Testis (tissue), 3 donors: ENCODE results near the gene CD164L2. TPM values are rescaled to one million over a fixed set of nuclear protein-coding genes. Genes with fewer than 3 reads are reported as not detected.
"Not testable (repeated sequence)": the region's sequence is repeated elsewhere in the genome, so short reads cannot be mapped to it uniquely, and the experiment has no call there.

ENCODE experiments used
- DNase-seq: peaks from one replicate; pipeline ENCODE4 v3.0.0-alpha.2; 2019
- H3K27ac ChIP-seq, 2 donors: fragments of 200-600 bp; sonication (generic); one replicate each; pipeline ENCODE4 v1.5.1; 2019
- H3K27me3 ChIP-seq: fragments of 200-600 bp; sonication (generic); one replicate; pipeline ENCODE4 v1.5.1; 2019
- H3K36me3 ChIP-seq: fragments of 200-600 bp; sonication (generic); one replicate; pipeline ENCODE4 v1.5.1; 2017; ENCODE audit warnings: low read depth; ENCODE audit errors: missing control alignments
- H3K4me1 ChIP-seq: fragments of 200-600 bp; sonication (generic); one replicate; pipeline ENCODE4 v1.5.1; 2019
- H3K4me3 ChIP-seq, 2 donors: fragments of 200-600 bp; sonication (generic); one replicate each; pipeline ENCODE4 v1.5.1; 2017 to 2019
- H3K9me3 ChIP-seq: fragments of 200-600 bp; sonication (generic); one replicate; pipeline ENCODE4 v1.5.1; 2017
- CTCF ChIP-seq, 3 experiments: fragments of 450-650 bp in 2 of 3; fragments of 200-600 bp in 1 of 3; sonication (generic) in 1 of 3; IDR thresholded peaks; one replicate each; pipeline ENCODE4 v1.5.1; 2016 to 2019; ENCODE audit warnings: antibody characterized with exemption in 3 of 3, mild to moderate bottlenecking in 2 of 3, moderate library complexity in 1 of 3
- POLR2A ChIP-seq: fragments of 450-650 bp; IDR thresholded peaks from one replicate; pipeline ENCODE4 v1.6.1; 2017; ENCODE audit warnings: antibody characterized with exemption, mild to moderate bottlenecking, moderate library complexity
- WGBS, 2 donors: methylation state at CpG; one replicate each; pipeline ENCODE4 v1.1.5; 2018; 5-methylcytosine and 5-hydroxymethylcytosine counted together
- intact Hi-C: fragments of 100-400 bp; cut with DNase I; formaldehyde crosslinking; loops from one replicate; pipeline ENCODE4 v1.15.1; 2023; ENCODE audit warnings: low total_unique reads
- polyA plus RNA-seq: library from polyadenylated mRNA; stranded (reverse); fragments of 350-450 nt; fragmentation: Illumina TruSeq; extraction: RNeasy Lipid Tissue Mini Kit (QIAGEN cat#74804); gene quantifications from one replicate; pipeline ENCODE4 v1.2.3, GENCODE V29; 2014; ENCODE audit warnings: low read depth, low replicate concordance; ENCODE audit not compliant: insufficient read depth
- total RNA-seq, 2 donors: library from RNA; depleted of rRNA; stranded (reverse); fragments of >200 nt; gene quantifications; one replicate each; pipeline ENCODE4 v1.2.3, GENCODE V29; 2016

CD164L2 gene
- total and polyA plus RNA-seq, 3 donors from 2014 or later = 0.24 to 1.5 (median 0.76) TPM

- WGBS, 2 donors = 80 to 82% methylated on average over 4 of the region's 4 CpGs
- Histone ChIP-seq H3K9me3 (no peaks in the 10 kb centered on the region), H3K27me3 (no peaks in the 10 kb centered on the region), H3K4me3 (no peak overlapping the region), H3K4me1 (peaks cover 10% of the 10 kb centered on the region), H3K27ac (no peak overlapping the region), H3K36me3 (no peaks in the 10 kb centered on the region)
- no peak for TF ChIP-seq CTCF (IDR thresholded peaks at IDR 0.05)
- DNase-seq = no peak
- intact Hi-C loops = loop anchor here (10.0 kb wide), 1 partner anchor 92 kb away; no protein-coding TSS in a partner anchor
Measured at GRCh38 chr1:27413004-27413403, 29.9 kb upstream of the CD164L2 start.

- 95 to 96% methylated on average over 4 of the region's 4 CpGs for WGBS, 2 donors
- no peak overlapping the region for H3K4me3 ChIP-seq
- H3K9me3 ChIP-seq = no peaks in the 10 kb centered on the region
- DNase-seq = no peak
- no peaks in the 10 kb centered on the region for H3K27me3 ChIP-seq
- H3K36me3 ChIP-seq = no peaks in the 10 kb centered on the region
- intact Hi-C loops = loop anchor here (10.0 kb wide), 1 partner anchor 92 kb away; no protein-coding TSS in a partner anchor
- H3K4me1 ChIP-seq = peaks cover 5% of the 10 kb centered on the region
- no peak overlapping the region for H3K27ac ChIP-seq
- TF ChIP-seq POLR2A (no peak), CTCF (IDR thresholded peaks at IDR 0.05) (no peak)
Measured at GRCh38 chr1:27412502-27412901, 29.4 kb upstream of the CD164L2 start.

- WGBS, 2 donors = 89 to 90% methylated on average over 2 of the region's 2 CpGs
- H3K36me3 ChIP-seq = no peaks in the 10 kb centered on the region
- DNase-seq = no peak
- no peak overlapping the region for H3K27ac ChIP-seq
- H3K4me1 ChIP-seq = peaks cover 8% of the 10 kb centered on the region
- H3K27me3 ChIP-seq = no peaks in the 10 kb centered on the region
- no peak overlapping the region for H3K4me3 ChIP-seq
- TF ChIP-seq POLR2A = no peak
- intact Hi-C loops = loop anchor here (10.0 kb wide), 1 partner anchor 94 kb away; no protein-coding TSS in a partner anchor
- H3K9me3 ChIP-seq = no peaks in the 10 kb centered on the region
Measured at GRCh38 chr1:27410709-27411108, 27.6 kb upstream of the CD164L2 start.

GRCh38 chr1:27409669-27410068, 26.5 kb upstream of the CD164L2 start:
- no peaks in the 10 kb centered on the region for H3K27me3 ChIP-seq
- H3K4me1 ChIP-seq = peaks cover 11% of the 10 kb centered on the region
- no peak overlapping the region for H3K27ac ChIP-seq
- H3K36me3 ChIP-seq = no peaks in the 10 kb centered on the region
- no peak for DNase-seq
- no peak for TF ChIP-seq POLR2A
- no peak for TF ChIP-seq CTCF (IDR thresholded peaks at IDR 0.05)
- H3K9me3 ChIP-seq = no peaks in the 10 kb centered on the region
- H3K4me3 ChIP-seq = no peak overlapping the region
- intact Hi-C loops = loop anchor here (10.0 kb wide), 1 partner anchor 95 kb away; no protein-coding TSS in a partner anchor
- 91 to 92% methylated on average over 11 of the region's 11 CpGs for WGBS, 2 donors

- intact Hi-C loops = no loop called here
- Histone ChIP-seq H3K9me3 (no peaks in the 10 kb centered on the region), H3K4me1 (peaks cover 18% of the 10 kb centered on the region), H3K4me3 (no peak overlapping the region), H3K36me3 (no peaks in the 10 kb centered on the region), H3K27me3 (no peaks in the 10 kb centered on the region), H3K27ac (no peak overlapping the region)
- TF ChIP-seq CTCF (IDR thresholded peaks at IDR 0.05) (no peak), POLR2A (no peak)
- no peak for DNase-seq
- 90 to 94% methylated on average over 9 of the region's 9 CpGs for WGBS, 2 donors
Measured at GRCh38 chr1:27408151-27408550, 25.0 kb upstream of the CD164L2 start.

GRCh38 chr1:27406791-27407190, 23.7 kb upstream of the CD164L2 start:
- H3K27me3 ChIP-seq, H3K9me3 ChIP-seq, DNase-seq, H3K4me3 ChIP-seq, H3K36me3 ChIP-seq, intact Hi-C loops: not testable (repeated sequence)
- WGBS, 2 donors = 89 to 95% methylated on average over 2 of the region's 2 CpGs
- H3K4me1 ChIP-seq = peaks cover 31% of the 10 kb centered on the region
- H3K27ac ChIP-seq = peak overlapping the region in 1 of 2 donors; percentile 71
